GM18861 (cell line): ENCODE measurements around the gene ATRIP.

Experiments used
- ATAC-seq: cut with Tn5 transposase; IDR thresholded peaks from one replicate; pipeline ENCODE4 v1.9.1; 2021; ENCODE audit not compliant: unreplicated experiment

ATRIP gene

GRCh38 chr3:48501196-48501595, 54.7 kb downstream of the ATRIP start:
- ATAC-seq: no peak

- no peak for ATAC-seq
Measured at GRCh38 chr3:48502121-48502520, 55.6 kb downstream of the ATRIP start.

GRCh38 chr3:48502728-48503168, 56.2 kb downstream of the ATRIP start:
- no peak for ATAC-seq

- no peak for ATAC-seq
Measured at GRCh38 chr3:48503401-48504050, 57.0 kb downstream of the ATRIP start.

- ATAC-seq: no peak
Measured at GRCh38 chr3:48504051-48504946, 57.8 kb downstream of the ATRIP start, which contains the start of gene SHISA5. TSS of gene SHISA5 (minus strand) at chr3:48504174. CDS start at chr3:48504094, 80 bp downstream.

GRCh38 chr3:48505146-48505545, 58.6 kb downstream of the ATRIP start:
- no peak for ATAC-seq

GRCh38 chr3:48505968-48506504, 59.5 kb downstream of the ATRIP start:
- no peak for ATAC-seq

- no peak for ATAC-seq
Measured at GRCh38 chr3:48507256-48508061, 60.9 kb downstream of the ATRIP start.

GRCh38 chr3:48511551-48511950, 65.0 kb downstream of the ATRIP start:
- ATAC-seq: no peak

- ATAC-seq: no peak
Measured at GRCh38 chr3:48514431-48515227, 68.1 kb downstream of the ATRIP start.
